Left lung (tissue), 10 donors: ENCODE results near the gene NFKB2. TPM values are rescaled to one million over a fixed set of nuclear protein-coding genes. Genes with fewer than 3 reads are reported as not detected.

Experiments used
- ATAC-seq: fragments of 200-7000 bp; cut with Tn5 transposase; one replicate; pipeline ENCODE4 v1.9.1; 2020; ENCODE audit warnings: moderate library complexity
- DNase-seq, 4 donors: peaks; one replicate each; pipeline ENCODE4 v3.0.0-alpha.2; 2013 to 2020
- H3K27ac ChIP-seq, 2 donors: fragments of 200-600 bp; sonication (generic) in 1 of 2; one replicate each; pipeline versions ENCODE4 v1.5.0 to v1.8.0; 2020 to 2021
- H3K27me3 ChIP-seq, 2 donors: fragments of 200-600 bp; sonication (generic) in 1 of 2; one replicate each; pipeline versions ENCODE4 v1.5.0 to v1.8.0; 2020 to 2021
- H3K36me3 ChIP-seq, 2 donors: fragments of 200-600 bp; sonication (generic) in 1 of 2; one replicate each; pipeline versions ENCODE4 v1.5.0 to v1.8.0; 2020 to 2021
- H3K4me1 ChIP-seq, 2 donors: fragments of 200-600 bp; one replicate each; pipeline ENCODE4 v1.8.0; 2021
- H3K4me3 ChIP-seq, 2 donors: fragments of 200-600 bp; sonication (generic) in 1 of 2; one replicate each; pipeline versions ENCODE4 v1.5.0 to v1.8.0; 2020 to 2021; ENCODE audit warnings: mild to moderate bottlenecking in 1 of 2
- H3K9me3 ChIP-seq, 2 donors: fragments of 200-600 bp; sonication (generic) in 1 of 2; one replicate each; pipeline versions ENCODE4 v1.5.0 to v1.8.0; 2020 to 2021
- intact Hi-C, 2 donors: fragments of 100-400 bp; cut with DNase I; formaldehyde crosslinking; loops; one replicate each; pipeline versions ENCODE4 v1.11.2 to v1.14.2; 2022
- polyA plus RNA-seq, 6 donors: library from polyadenylated mRNA; unstranded; fragments of 120-200 nt; gene quantifications; one replicate each; pipeline ENCODE4 v1.2.1, GENCODE V29; 2013; ENCODE audit not compliant: insufficient read length in 6 of 6
- total RNA-seq, 2 donors: library from RNA; stranded (reverse); fragmentation: NEBNext Ultra II Directional; extraction: Animal tissue kit (Norgen Biotek cat#: 25700); gene quantifications; one replicate each; pipeline ENCODE4 v1.2.1, GENCODE V29; 2021
- TF ChIP-seq, protein P1 (sequence below), 2 donors: fragments of 200-600 bp; sonication (generic) in 1 of 2; IDR thresholded peaks; one replicate each; pipeline versions ENCODE4 v1.5.0 to v1.8.0; 2021; ENCODE audit warnings: antibody characterized with exemption in 2 of 2
- donor health status: DM: no; HTN: yes; CAD: no.
- donor health status: DM: no; HTN: no; CAD: no.

The NFKB2 gene
- total and polyA plus RNA-seq, 8 donors = 22.0 to 50.2 (median 25.6) TPM

DNA sequence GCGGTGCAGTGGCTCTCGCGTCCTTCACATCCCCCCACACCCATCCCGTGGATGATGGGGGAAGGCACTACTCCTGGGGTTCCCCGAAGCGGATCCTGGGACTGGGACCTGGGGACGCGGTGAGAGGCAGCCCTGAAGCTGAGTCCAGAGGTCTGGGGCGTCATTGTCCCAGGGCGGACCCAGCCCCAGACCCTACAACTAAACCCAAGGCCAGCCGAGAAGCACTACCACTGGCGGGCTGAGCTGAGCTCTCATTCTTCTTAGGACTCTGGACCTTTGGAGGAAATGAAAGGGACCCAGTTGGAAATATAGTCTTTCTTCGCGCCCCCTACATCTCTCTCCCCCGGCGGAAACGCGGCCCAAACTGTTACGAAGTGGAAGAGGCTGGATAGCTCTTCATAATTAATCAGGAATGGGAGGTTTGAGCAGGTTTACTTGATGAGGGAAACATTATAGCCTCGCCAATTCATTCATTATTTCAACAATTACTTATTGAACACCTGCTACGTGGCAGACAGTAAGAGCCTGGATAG lies 24.7 kb downstream of the NFKB2 start:
- DNase-seq (peak in 1 of 4 donors; percentile 65), ATAC-seq (no peak)
- Histone ChIP-seq H3K9me3 (no peaks in the 10 kb centered on the region), H3K4me1 (peaks cover 17 to 39% of the 10 kb centered on the region in 2 donors), H3K36me3 (peaks cover 0 to 21% of the 10 kb centered on the region in 2 donors), H3K27ac (peak overlapping the region; percentile 90 to 91), H3K27me3 (peaks cover 0 to 45% of the 10 kb centered on the region in 2 donors), H3K4me3 (peak overlapping the region; percentile 72 to 98)
- intact Hi-C loops = no loop called here
- TF ChIP-seq, protein P1, sequence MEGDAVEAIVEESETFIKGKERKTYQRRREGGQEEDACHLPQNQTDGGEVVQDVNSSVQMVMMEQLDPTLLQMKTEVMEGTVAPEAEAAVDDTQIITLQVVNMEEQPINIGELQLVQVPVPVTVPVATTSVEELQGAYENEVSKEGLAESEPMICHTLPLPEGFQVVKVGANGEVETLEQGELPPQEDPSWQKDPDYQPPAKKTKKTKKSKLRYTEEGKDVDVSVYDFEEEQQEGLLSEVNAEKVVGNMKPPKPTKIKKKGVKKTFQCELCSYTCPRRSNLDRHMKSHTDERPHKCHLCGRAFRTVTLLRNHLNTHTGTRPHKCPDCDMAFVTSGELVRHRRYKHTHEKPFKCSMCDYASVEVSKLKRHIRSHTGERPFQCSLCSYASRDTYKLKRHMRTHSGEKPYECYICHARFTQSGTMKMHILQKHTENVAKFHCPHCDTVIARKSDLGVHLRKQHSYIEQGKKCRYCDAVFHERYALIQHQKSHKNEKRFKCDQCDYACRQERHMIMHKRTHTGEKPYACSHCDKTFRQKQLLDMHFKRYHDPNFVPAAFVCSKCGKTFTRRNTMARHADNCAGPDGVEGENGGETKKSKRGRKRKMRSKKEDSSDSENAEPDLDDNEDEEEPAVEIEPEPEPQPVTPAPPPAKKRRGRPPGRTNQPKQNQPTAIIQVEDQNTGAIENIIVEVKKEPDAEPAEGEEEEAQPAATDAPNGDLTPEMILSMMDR (IDR thresholded peaks at IDR 0.05) = no peak

DNA sequence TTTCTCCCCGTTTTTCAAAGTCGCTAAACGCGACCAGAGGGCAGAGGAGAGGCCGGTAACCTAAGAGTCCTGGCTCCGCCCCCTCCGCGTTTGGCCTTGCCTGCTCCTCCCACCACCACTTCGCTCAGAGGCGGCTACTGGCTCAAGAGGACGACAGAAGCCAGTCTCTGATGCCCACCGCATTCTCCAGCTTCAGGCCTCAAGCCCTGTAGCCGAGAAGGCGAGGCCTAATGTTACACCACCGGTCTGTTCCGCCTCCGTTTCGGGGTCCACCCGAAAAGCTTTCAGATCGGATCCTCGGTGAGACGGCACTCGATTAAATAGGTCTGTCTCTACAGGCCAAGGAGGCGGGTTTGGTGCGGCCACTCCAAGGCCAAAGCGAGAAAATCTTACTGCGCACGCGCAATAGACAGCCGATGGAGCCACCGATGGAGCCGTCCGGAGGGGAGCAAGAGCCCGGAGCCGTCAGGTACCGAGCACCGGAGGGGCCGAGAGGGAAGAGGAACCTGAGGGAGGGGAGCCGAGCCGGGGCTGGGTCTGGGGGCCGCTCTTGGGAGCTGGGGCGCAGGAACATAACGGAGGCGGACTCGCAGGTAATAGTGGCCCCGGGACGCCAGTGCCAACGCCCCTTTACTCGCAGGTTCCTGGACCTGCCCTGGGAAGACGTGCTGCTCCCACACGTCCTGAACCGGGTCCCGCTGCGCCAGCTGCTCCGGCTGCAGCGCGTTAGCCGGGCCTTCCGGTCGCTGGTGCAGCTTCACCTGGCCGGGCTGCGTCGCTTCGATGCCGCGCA lies 25.4 kb downstream of the NFKB2 start, which contains the start of gene FBXL15:
FBXL15 (plus strand) TSS at position 123 of the 793 bp plus-strand sequence; CDS start at position 417, 294 bp downstream.
- TF ChIP-seq, protein P1 (IDR thresholded peaks at IDR 0.05) = peak in 1 of 2 donors; percentile 14
- intact Hi-C loops = no loop called here
- H3K36me3 ChIP-seq = peaks cover 0 to 21% of the 10 kb centered on the region in 2 donors
- H3K27ac ChIP-seq = peak within 1 kb of the TSS; percentile 90 to 91
- H3K4me1 ChIP-seq = peaks cover 17 to 39% of the 10 kb centered on the region in 2 donors
- H3K4me3 ChIP-seq = peak within 1 kb of the TSS; percentile 72 to 98
- DNase-seq (peak; percentile 96 to 98 (median 97)), ATAC-seq (peak; percentile 80)
- peaks cover 0 to 39% of the 10 kb centered on the region in 2 donors for H3K27me3 ChIP-seq
- H3K9me3 ChIP-seq = no peaks in the 10 kb centered on the region

DNA sequence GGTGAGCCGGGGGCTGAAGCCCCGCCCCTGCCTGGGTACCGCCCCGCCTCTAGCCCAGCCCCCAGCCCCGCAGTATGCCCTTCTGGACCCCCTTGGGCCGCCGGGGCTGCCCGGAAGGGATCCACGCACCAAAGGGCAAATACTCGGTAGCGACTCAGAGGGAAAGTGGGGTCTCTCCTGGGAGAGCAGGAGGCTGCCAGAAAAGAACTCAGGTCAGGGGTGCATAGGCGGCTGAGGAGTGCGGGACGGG lies 25.9 kb downstream of the NFKB2 start:
- ATAC-seq (peak; percentile 75), DNase-seq (no peak)
- TF ChIP-seq, protein P1 (IDR thresholded peaks at IDR 0.05) = no peak
- Histone ChIP-seq H3K9me3 (no peaks in the 10 kb centered on the region), H3K4me3 (peak overlapping the region; percentile 72 to 98), H3K27me3 (peaks cover 0 to 34% of the 10 kb centered on the region in 2 donors), H3K4me1 (peaks cover 17 to 39% of the 10 kb centered on the region in 2 donors), H3K27ac (peak overlapping the region; percentile 90 to 91), H3K36me3 (peaks cover 0 to 21% of the 10 kb centered on the region in 2 donors)
- intact Hi-C loops = no loop called here

DNA sequence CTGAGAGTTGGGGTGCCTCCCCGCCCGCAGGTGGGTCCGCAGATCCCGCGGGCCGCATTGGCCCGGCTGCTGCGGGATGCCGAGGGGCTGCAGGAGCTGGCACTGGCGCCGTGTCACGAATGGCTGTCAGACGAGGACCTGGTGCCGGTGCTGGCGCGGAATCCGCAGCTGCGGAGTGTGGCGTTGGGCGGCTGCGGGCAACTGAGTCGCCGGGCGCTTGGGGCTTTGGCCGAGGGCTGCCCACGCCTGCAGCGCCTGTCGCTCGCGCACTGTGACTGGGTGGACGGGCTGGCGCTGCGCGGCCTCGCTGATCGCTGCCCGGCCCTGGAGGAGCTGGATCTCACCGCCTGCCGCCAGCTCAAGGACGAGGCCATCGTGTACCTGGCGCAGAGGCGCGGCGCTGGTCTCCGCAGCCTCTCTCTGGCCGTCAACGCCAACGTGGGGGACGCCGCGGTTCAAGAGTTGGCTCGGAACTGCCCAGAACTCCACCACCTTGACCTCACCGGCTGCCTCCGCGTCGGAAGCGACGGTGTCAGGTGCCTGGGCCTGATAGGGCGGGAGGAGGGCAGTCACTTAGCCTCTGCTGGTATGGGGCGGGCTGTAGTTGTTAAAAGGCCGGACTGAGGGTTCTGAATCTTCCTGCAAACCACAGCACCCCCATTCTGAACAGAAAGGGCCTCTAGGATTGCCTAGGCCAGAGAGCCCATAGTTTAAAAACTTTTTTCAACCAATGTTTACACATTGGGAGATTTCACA lies 26.4 kb downstream of the NFKB2 start:
- ATAC-seq (peak; percentile 62), DNase-seq (peak in 2 of 4 donors; percentile 73 to 88)
- peaks cover 17 to 39% of the 10 kb centered on the region in 2 donors for H3K4me1 ChIP-seq
- intact Hi-C loops = no loop called here
- H3K9me3 ChIP-seq = no peaks in the 10 kb centered on the region
- peaks cover 0 to 28% of the 10 kb centered on the region in 2 donors for H3K27me3 ChIP-seq
- H3K27ac ChIP-seq = peak overlapping the region; percentile 90 to 91
- peaks cover 0 to 21% of the 10 kb centered on the region in 2 donors for H3K36me3 ChIP-seq
- H3K4me3 ChIP-seq = peak overlapping the region; percentile 72 to 98
- TF ChIP-seq, protein P1 (IDR thresholded peaks at IDR 0.05) = no peak
